H1 (cell line): ENCODE measurements around the gene LHFPL2. TPM values are rescaled to one million over a fixed set of nuclear protein-coding genes. Genes with fewer than 3 reads are reported as not detected.

Experiments
- CTCF ChIA-PET: fragments of 300-600 bp; sonication (Branson Sonifier 250); formaldehyde crosslinking; loops from one replicate; lab custom pipeline; 2021; ENCODE audit not compliant: partially characterized antibody; lab: Charles Lee
- POLR2A ChIA-PET: fragments of 300-600 bp; sonication (Branson Sonifier 250); formaldehyde crosslinking; loops from one replicate; lab custom pipeline; 2021; ENCODE audit warnings: inconsistent platforms; ENCODE audit not compliant: partially characterized antibody; lab: Charles Lee
- DNase-seq, 2 experiments: peaks; one replicate each; pipeline versions ENCODE4 v3.0.0 to v3.0.0-alpha.2; 2010 to 2022; ENCODE audit warnings: low spot score in 2 of 2, low read depth in 1 of 2, mixed read lengths in 1 of 2
- FAIRE-seq: peaks from 2 replicates; lab custom pipeline; 2011; peaks lifted over from hg19 to GRCh38; lab: Jason Lieb, UNC
- H2AFZ ChIP-seq: 2 replicates; pipeline ENCODE4 v1.8.1; 2012; ENCODE audit warnings: low read length, inconsistent platforms
- H2AK5ac ChIP-seq: 2 replicates; pipeline ENCODE4 v1.6.1; 2013; ENCODE audit warnings: low read depth, low read length
- H2BK120ac ChIP-seq: replicated peaks from 2 replicates; pipeline ENCODE3; 2013; ENCODE audit warnings: low read depth, low read length, inconsistent platforms
- H2BK12ac ChIP-seq: 2 replicates; pipeline ENCODE4 v1.6.1; 2013; ENCODE audit warnings: low read depth, low read length
- H2BK15ac ChIP-seq: 2 replicates; pipeline ENCODE4 v1.6.1; 2013; ENCODE audit warnings: low read length
- H2BK20ac ChIP-seq: 2 replicates; pipeline ENCODE4 v1.6.1; 2013; ENCODE audit warnings: low read length
- H2BK5ac ChIP-seq: 2 replicates; pipeline ENCODE4 v1.6.1; 2013; ENCODE audit warnings: low read depth, low read length
- H3K14ac ChIP-seq: 2 replicates; pipeline ENCODE4 v1.6.1; 2013; ENCODE audit warnings: inconsistent platforms; ENCODE audit not compliant: insufficient read length
- H3K18ac ChIP-seq: 2 replicates; pipeline ENCODE4 v1.6.1; 2013; ENCODE audit warnings: low read length; ENCODE audit errors: extremely low read depth
- H3K23ac ChIP-seq: 2 replicates; pipeline ENCODE4 v1.6.1; 2013; ENCODE audit warnings: inconsistent platforms; ENCODE audit not compliant: insufficient read length
- H3K23me2 ChIP-seq: 2 replicates; pipeline ENCODE4 v1.6.1; 2013; ENCODE audit warnings: low read depth, low read length
- H3K27ac ChIP-seq: 2 replicates; pipeline ENCODE4 v1.6.1; 2011; ENCODE audit warnings: low read depth, low read length, inconsistent platforms
- H3K27me3 ChIP-seq, 4 experiments: replicated peaks in 1 of 4; 1 replicate in 1 of 4; 2 replicates in 3 of 4; pipeline versions ENCODE4 v1.6.1 to v1.8.1; 2011 to 2013; ENCODE audit warnings: low read length in 3 of 4, mild to moderate bottlenecking in 3 of 4, inconsistent platforms in 2 of 4, mixed read lengths in 2 of 4, moderate library complexity in 1 of 4; ENCODE audit not compliant: control insufficient read depth in 3 of 4, insufficient read depth in 3 of 4; ENCODE audit errors: extremely low read depth in 1 of 4
- H3K36me3 ChIP-seq, 4 experiments: 2 replicates each; pipeline versions ENCODE4 v1.6.1 to v1.8.1; 2011 to 2013; ENCODE audit warnings: mild to moderate bottlenecking in 4 of 4, low read length in 3 of 4, moderate library complexity in 2 of 4, control low read depth in 1 of 4, inconsistent platforms in 1 of 4; ENCODE audit not compliant: insufficient read depth in 4 of 4, control insufficient read depth in 2 of 4
- H3K4ac ChIP-seq: replicated peaks from 2 replicates; pipeline ENCODE3; 2013; ENCODE audit warnings: low read length, low read depth, mixed read lengths, inconsistent platforms; ENCODE audit not compliant: insufficient read length
- H3K4me1 ChIP-seq, 4 experiments: replicated peaks in 1 of 4; 1 replicate in 1 of 4; 2 replicates in 3 of 4; pipeline versions ENCODE4 v1.6.1 to v1.8.1; 2011 to 2013; ENCODE audit warnings: low read length in 3 of 4, inconsistent platforms in 2 of 4, mixed read lengths in 1 of 4; ENCODE audit not compliant: insufficient read depth in 4 of 4, control insufficient read depth in 3 of 4
- H3K4me2 ChIP-seq, 2 experiments: 2 replicates each; pipeline versions ENCODE4 v1.6.1 to v1.8.1; 2011 to 2013; ENCODE audit warnings: low read depth in 2 of 2, low read length in 2 of 2, control low read depth in 1 of 2, inconsistent platforms in 1 of 2, mild to moderate bottlenecking in 1 of 2; ENCODE audit not compliant: insufficient read depth in 1 of 2
- H3K4me3 ChIP-seq, 4 experiments: fragments of 200-600, 300-600 bp in 1 of 4; sonication (generic), shearing (Covaris generic), sonication (Bioruptor Twin) in 1 of 4; 2 replicates each; pipeline versions ENCODE4 v1.5.1 to v1.8.1; 2011 to 2016; ENCODE audit warnings: low read length in 4 of 4, low read depth in 3 of 4, control low read depth in 2 of 4, inconsistent platforms in 2 of 4, mild to moderate bottlenecking in 2 of 4, mixed read lengths in 1 of 4, moderate library complexity in 1 of 4; ENCODE audit not compliant: insufficient read depth in 2 of 4; ENCODE audit errors: extremely low read depth in 1 of 4
- H3K56ac ChIP-seq: replicated peaks from 2 replicates; pipeline ENCODE3; 2013; ENCODE audit warnings: low read depth, mild to moderate bottlenecking, mixed read lengths, low read length, inconsistent platforms; ENCODE audit not compliant: insufficient read length
- H3K79me1 ChIP-seq: 2 replicates; pipeline ENCODE4 v1.6.1; 2013; ENCODE audit warnings: low read depth, low read length, control low read depth
- H3K79me2 ChIP-seq, 2 experiments: 2 replicates each; pipeline versions ENCODE4 v1.6.1 to v1.8.1; 2012 to 2013; ENCODE audit warnings: low read length in 2 of 2, mild to moderate bottlenecking in 2 of 2, inconsistent platforms in 1 of 2; ENCODE audit not compliant: insufficient read depth in 2 of 2, control insufficient read depth in 1 of 2
- H3K9ac ChIP-seq, 4 experiments: replicated peaks in 1 of 4; 1 replicate in 1 of 4; 2 replicates in 3 of 4; pipeline versions ENCODE4 v1.6.1 to v1.8.1; 2011 to 2013; ENCODE audit warnings: low read depth in 3 of 4, low read length in 3 of 4, control low read depth in 2 of 4, mild to moderate bottlenecking in 2 of 4, moderate library complexity in 2 of 4, inconsistent platforms in 1 of 4; ENCODE audit errors: extremely low read depth in 1 of 4
- H3K9me3 ChIP-seq, 2 experiments: 2 replicates each; pipeline versions ENCODE4 v1.6.1 to v1.8.1; 2012 to 2013; ENCODE audit warnings: mild to moderate bottlenecking in 2 of 2, moderate library complexity in 2 of 2, control low read depth in 1 of 2, inconsistent platforms in 1 of 2, low read depth in 1 of 2, low read length in 1 of 2, mixed read lengths in 1 of 2; ENCODE audit not compliant: insufficient read depth in 2 of 2
- H4K20me1 ChIP-seq, 2 experiments: replicated peaks in 1 of 2; 2 replicates each; pipeline versions ENCODE3 to v1.8.1; 2011 to 2013; ENCODE audit warnings: inconsistent platforms in 2 of 2, low read length in 2 of 2, mild to moderate bottlenecking in 1 of 2; ENCODE audit not compliant: insufficient read depth in 2 of 2, control insufficient read depth in 1 of 2
- H4K5ac ChIP-seq: 2 replicates; pipeline ENCODE4 v1.6.1; 2013; ENCODE audit warnings: low read length, low read depth, mixed read lengths, inconsistent platforms; ENCODE audit not compliant: insufficient read length
- H4K8ac ChIP-seq: 2 replicates; pipeline ENCODE4 v1.8.0; 2013; ENCODE audit warnings: mild to moderate bottlenecking, moderate library complexity, low read length, inconsistent platforms; ENCODE audit not compliant: insufficient read depth; ENCODE audit errors: extremely low read depth
- H4K91ac ChIP-seq: replicated peaks from 2 replicates; pipeline ENCODE3; 2013; ENCODE audit warnings: low read length, mixed read lengths, inconsistent platforms; ENCODE audit not compliant: insufficient read length
- SIRT6 ChIP-seq: IDR thresholded peaks from one replicate; pipeline ENCODE4 v1.7.1; 2012; ENCODE audit warnings: low read length, inconsistent platforms
- TEAD4 ChIP-seq: IDR thresholded peaks from 2 replicates; pipeline ENCODE4 v1.6.1; 2012; ENCODE audit warnings: low read depth, low read length, inconsistent platforms, mixed read lengths
- WGBS, 2 experiments: shearing (Covaris generic) in 1 of 2; methylation state at CpG; one replicate each; pipeline versions ENCODE4 v1.1.6 to v1.1.7; 2013 to 2015; ENCODE audit warnings: low lambda C conversion rate in 2 of 2, mixed read lengths in 2 of 2, inconsistent platforms in 1 of 2, low coverage in 1 of 2, missing lambda C conversion rate in 1 of 2; ENCODE audit not compliant: insufficient replicate concordance in 2 of 2, insufficient coverage in 1 of 2, insufficient read length in 1 of 2; ENCODE audit errors: extremely low coverage in 1 of 2, missing lambda C conversion rate in 1 of 2; 5-methylcytosine and 5-hydroxymethylcytosine counted together
- polyA plus RNA-seq, 7 experiments: library from polyadenylated mRNA; depleted of rRNA in 3 of 7; stranded (reverse) in 5 of 7; unstranded in 2 of 7; fragments of >200 nt in 5 of 7; fragments of 200-250 nt in 2 of 7; gene quantifications; 1 replicate in 5 of 7; 2 replicates in 1 of 7; 4 replicates in 1 of 7; pipeline versions ENCODE4 v1.2.1 to v1.2.3, GENCODE V29; 2011 to 2013; ENCODE audit warnings: missing spikeins in 2 of 7, mixed read lengths in 2 of 7
- total RNA-seq: library from RNA; stranded (reverse); fragmentation: NEBNext Ultra II Directional; extraction: Animal tissue kit (Norgen Biotek cat#: 25700); gene quantifications from 2 replicates; pipeline ENCODE4 v1.2.1, GENCODE V29; 2021

The LHFPL2 gene
- total and polyA plus RNA-seq, 2 of the 8 experiments (the other 6 are each of a cell fraction or from before 2014, with no cell fraction given): 9.6 to 43.0 TPM

DNA sequence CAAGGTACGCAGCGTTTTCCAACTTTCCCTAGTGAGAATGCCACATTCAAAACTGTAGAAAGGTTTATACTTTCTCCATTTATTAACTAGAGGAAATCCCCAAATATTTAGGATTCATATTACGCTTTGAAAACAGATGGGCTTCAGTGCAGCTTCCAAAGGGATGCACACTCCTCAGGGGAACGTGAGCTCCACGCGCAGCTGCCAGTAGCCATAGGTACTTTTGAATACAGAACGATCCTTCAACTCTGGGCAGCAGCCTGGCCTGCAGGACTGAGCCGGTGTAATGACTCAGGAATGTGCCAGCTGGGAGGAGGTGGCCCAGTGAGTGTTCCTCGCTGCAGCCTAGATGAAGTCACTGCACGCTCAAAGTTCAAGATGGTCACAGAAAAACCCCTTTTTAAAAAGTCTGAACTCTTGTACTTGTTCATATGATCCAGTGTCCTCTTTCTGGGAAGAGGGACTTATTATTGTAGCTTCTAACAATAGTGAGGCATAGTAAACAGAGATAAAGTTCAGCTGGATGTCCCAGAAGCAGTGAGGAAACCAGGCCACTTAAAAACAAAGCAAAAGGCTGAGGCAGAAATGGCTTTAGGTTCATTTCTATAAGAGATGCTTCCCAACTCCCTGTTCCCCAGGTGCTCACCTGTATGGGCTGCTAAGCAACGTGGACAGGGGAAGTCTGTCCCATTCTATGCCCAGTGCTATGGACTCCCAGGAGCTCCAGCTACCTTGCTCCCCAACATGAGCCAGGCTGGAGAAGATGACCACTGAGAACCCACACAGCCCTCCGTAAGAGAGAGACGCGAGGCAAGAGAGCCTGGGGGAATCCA, 130.0 kb downstream of the LHFPL2 start:
- TF ChIP-seq SIRT6: no peak
- TF ChIP-seq TEAD4: peak; percentile 29; the same call in 1 of the 2 replicates
- peaks cover 0 to 6% (median 2%) of the 10 kb centered on the region in 4 experiments; a peak in 4 of 7 replicates for H3K4me1 ChIP-seq
- ChIA-PET CTCF (interaction anchor here (0.6 to 4.0 kb wide), 6 partner anchors 8 to 590 kb away, joined by 3 to 26 read pairs (median 10); no protein-coding TSS in a partner anchor), POLR2A (interaction anchor here (0.8 to 1.7 kb wide), 2 partner anchors 7 to 15 kb away, joined by 3 read pairs; no protein-coding TSS in a partner anchor)
- no peak overlapping the region for H4K91ac ChIP-seq
- no peak overlapping the region for H3K4me2 ChIP-seq
- 87% methylated on average over 14 of the region's 14 CpGs; no CpG with 5 or more reads in 1 of the 2 experiments for WGBS, 2 experiments
- no peak overlapping the region for H2AFZ ChIP-seq
- no peak overlapping the region; the same call in 1 of the 2 replicates for H4K8ac ChIP-seq
- peaks cover 0 to 2% of the 10 kb centered on the region in 2 experiments for H4K20me1 ChIP-seq
- H3K23me2 ChIP-seq: no peaks in the 10 kb centered on the region
- no peak overlapping the region for H4K5ac ChIP-seq
- H3K79me2 ChIP-seq: peaks cover 0 to 5% of the 10 kb centered on the region in 2 experiments; a peak in 1 of 4 replicates
- no peak overlapping the region for H2BK5ac ChIP-seq
- H3K4me3 ChIP-seq: no peak overlapping the region
- no peak overlapping the region for H2BK20ac ChIP-seq
- FAIRE-seq (no peak), DNase-seq (no peak)
- H3K9ac ChIP-seq: no peak overlapping the region
- H3K56ac ChIP-seq: no peak overlapping the region
- peaks cover 2% of the 10 kb centered on the region; the same call in 1 of the 2 replicates for H3K79me1 ChIP-seq
- H2BK15ac ChIP-seq: no peak overlapping the region
- H3K4ac ChIP-seq: no peak overlapping the region
- no peak overlapping the region for H2BK120ac ChIP-seq
- no peak overlapping the region for H3K23ac ChIP-seq
- H3K27ac ChIP-seq: no peak overlapping the region
- H3K14ac ChIP-seq: no peak overlapping the region
- H2BK12ac ChIP-seq: no peak overlapping the region
- no peak overlapping the region for H2AK5ac ChIP-seq
- H3K27me3 ChIP-seq: no peaks in the 10 kb centered on the region
- H3K36me3 ChIP-seq: no peaks in the 10 kb centered on the region
- H3K9me3 ChIP-seq: no peaks in the 10 kb centered on the region
- H3K18ac ChIP-seq: no peak overlapping the region
